GM10266 (cell line): ENCODE measurements around the gene RNF151.

Experiments used
- DNase-seq: peaks from one replicate; pipeline ENCODE4 v3.0.0; 2012; ENCODE audit errors: extremely low spot score
- TF ChIP-seq, protein P1 (sequence below): IDR thresholded peaks from 2 replicates; pipeline ENCODE4 v1.5.1; 2012; ENCODE audit warnings: mild to moderate bottlenecking, low read depth; ENCODE audit not compliant: control insufficient read depth, insufficient read depth; ENCODE audit errors: missing control alignments

RNF151 gene

DNA sequence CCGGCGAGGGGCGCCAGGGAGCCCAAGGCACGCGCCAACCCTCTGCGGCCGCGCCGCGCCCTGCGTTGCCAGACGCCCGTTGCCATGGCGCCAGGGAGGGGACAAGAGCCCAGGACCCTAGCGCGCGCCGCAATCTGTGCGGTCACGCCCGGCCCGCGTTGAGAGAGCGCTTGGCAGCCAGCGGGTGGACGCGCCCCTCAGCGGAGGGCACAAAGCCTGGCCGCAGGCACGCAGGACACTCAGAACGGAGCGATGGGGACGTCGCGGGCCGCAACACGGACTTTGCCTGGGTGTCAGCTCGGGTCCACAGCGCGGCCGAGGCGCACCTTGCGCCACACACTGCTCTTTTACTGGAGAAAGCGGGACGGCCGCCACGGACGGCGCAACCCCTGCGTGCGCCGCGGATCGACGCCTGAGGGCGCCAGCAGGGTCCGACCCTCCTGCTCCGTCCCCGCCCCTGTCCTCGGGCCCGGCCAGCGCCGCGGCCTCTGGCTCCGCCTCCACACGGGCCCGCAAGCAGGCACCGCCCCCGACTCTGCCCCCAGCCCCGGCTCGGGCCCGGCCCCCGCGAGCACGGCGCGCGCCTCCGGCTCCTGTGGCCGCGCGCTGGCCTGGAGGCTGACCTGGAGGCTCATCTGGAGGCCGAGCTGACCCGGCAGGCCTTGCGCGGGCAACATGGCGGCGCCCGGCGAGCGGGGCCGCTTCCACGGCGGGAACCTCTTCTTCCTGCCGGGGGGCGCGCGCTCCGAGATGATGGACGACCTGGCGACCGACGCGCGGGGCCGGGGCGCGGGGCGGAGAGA is 17.1 kb downstream of the RNF151 start, which contains the start of gene GFER:
Gene GFER, plus strand, starts transcription at position 650 of the 803 bp plus-strand sequence. Its CDS starts 26 bp downstream, at position 676.
- TF ChIP-seq, protein P1, sequence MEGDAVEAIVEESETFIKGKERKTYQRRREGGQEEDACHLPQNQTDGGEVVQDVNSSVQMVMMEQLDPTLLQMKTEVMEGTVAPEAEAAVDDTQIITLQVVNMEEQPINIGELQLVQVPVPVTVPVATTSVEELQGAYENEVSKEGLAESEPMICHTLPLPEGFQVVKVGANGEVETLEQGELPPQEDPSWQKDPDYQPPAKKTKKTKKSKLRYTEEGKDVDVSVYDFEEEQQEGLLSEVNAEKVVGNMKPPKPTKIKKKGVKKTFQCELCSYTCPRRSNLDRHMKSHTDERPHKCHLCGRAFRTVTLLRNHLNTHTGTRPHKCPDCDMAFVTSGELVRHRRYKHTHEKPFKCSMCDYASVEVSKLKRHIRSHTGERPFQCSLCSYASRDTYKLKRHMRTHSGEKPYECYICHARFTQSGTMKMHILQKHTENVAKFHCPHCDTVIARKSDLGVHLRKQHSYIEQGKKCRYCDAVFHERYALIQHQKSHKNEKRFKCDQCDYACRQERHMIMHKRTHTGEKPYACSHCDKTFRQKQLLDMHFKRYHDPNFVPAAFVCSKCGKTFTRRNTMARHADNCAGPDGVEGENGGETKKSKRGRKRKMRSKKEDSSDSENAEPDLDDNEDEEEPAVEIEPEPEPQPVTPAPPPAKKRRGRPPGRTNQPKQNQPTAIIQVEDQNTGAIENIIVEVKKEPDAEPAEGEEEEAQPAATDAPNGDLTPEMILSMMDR = peak; percentile 84
- DNase-seq = peak; percentile 99

DNA sequence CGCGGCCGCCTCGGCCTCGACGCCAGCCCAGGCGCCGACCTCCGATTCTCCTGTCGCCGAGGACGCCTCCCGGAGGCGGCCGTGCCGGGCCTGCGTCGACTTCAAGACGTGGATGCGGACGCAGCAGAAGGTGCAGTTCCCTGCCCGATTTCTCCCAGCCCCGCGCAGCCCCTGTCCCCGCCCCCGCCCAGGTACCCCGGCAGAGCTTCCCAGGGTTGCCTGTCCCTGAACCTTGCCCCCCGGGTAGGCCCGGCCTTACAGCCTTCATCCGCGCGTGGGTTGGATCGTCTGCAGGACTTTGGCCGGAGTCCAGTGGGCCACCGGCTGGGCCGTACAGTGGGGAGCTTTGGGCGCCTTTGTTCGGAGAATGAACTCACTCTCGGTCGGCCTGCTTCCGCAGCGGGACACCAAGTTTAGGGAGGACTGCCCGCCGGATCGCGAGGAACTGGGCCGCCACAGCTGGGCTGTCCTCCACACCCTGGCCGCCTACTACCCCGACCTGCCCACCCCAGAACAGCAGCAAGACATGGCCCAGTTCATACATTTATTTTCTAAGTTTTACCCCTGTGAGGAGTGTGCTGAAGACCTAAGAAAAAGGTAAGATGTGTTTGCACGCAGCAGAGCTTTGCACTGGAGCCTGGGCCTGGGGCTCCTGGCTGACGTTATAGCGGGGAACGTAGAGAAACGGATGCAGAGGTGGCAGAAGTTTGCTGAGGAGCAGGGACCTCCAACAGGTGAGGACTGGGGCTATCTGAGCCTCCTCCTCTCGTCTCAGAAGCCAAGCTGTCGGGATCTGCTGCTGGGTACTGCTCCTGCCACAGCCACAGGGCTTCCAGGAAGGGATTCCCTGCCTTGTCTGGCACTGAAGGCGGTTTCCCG is 17.9 kb downstream of the RNF151 start:
- TF ChIP-seq, protein P1 = no peak
- DNase-seq = no peak

DNA sequence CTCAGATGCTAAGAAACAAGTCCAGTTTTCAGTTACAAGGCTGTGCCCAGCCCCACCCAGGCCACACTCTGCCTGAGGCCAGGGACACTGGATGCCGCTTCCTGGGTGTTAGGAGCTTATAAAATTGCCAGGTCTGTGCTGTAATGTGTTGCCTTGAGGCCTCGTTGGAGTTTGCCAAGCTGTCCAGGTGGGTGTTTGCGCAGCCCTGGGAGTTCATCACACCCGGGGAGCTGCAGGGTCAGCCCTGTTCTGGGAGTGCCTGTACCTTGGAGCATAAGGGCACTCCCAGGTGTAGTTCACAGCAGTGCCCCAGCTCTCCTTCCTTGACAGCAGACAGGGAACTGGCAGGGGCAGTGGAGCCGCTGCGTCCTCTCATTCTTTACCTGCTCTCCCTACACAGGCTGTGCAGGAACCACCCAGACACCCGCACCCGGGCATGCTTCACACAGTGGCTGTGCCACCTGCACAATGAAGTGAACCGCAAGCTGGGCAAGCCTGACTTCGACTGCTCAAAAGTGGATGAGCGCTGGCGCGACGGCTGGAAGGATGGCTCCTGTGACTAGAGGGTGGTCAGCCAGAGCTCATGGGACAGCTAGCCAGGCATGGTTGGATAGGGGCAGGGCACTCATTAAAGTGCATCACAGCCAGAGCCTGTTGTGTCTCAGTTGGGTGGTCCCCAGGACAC is 19.0 kb downstream of the RNF151 start:
- DNase-seq = no peak

DNA sequence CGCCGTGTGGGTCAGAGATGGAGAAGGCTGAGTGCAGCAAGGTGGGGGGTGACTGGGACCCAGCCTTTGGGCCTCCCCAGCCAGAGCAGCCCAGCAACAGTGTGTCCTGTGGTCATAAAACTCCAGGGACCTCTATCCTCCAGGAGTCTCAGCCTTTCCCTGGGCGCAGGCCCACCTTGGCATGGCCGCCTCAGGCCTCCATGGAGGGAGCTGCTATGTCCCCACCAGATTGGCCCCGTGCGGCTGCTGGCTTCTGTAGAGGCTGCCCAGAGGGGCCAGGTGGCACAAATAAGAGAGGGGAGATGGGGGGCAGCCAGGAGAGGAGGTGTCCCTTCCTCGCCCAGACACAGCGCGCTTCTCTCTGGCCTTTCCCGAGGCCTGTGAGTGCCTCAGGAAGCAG is 20.5 kb downstream of the RNF151 start:
- DNase-seq = no peak
- TF ChIP-seq, protein P1 = no peak

More for the DNA sequence above, 19.0 kb downstream of the RNF151 start:
- TF ChIP-seq, protein P1 = no peak

DNA sequence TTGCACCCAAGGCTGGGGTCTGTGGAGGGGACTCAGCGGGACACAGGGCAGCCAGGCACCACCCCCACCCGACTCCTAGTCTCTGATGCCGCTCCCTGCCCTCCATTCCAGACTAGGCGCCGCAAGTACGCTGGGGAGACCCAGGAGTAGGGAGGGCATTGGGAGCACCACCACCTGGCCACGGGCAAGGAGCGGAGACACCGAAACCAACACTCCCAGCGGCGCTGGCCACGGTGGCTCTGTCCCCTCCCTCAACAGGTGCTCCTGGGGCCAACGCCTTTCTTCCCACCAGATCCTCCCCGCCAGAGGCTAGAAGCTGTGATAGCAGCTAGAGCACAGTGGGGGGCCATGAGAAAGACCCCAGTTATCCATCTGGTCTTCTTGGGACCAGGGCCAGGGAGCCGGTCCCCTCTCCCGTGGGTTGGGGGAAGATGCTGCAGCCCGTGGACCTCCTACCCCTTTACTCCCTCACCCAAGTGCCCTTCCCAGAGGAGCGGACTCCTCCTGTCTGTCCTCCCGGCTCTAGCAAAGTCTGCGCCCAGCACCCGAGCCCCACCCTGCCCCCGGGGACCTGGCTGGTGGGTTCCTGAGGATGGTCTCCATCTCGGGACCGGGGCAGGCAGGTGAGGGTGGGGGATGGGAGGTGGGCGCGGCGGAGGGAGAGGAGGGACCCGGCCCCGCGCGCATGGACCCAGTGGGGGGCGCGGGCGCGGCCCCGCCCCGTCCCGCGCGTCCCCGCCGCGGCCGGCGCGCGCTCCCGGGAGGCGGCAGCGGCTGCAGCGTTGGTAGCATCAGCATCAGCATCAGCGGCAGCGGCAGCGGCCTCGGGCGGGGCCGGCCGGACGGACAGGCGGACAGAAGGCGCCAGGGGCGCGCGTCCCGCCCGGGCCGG is 22.8 kb downstream of the RNF151 start, which contains the start of gene SYNGR3:
Gene SYNGR3, plus strand, starts transcription at position 762 of the 892 bp plus-strand sequence. CDS start 133 bp downstream, outside the sequence.
- DNase-seq = peak; percentile 68
- TF ChIP-seq, protein P1 = no peak

DNA sequence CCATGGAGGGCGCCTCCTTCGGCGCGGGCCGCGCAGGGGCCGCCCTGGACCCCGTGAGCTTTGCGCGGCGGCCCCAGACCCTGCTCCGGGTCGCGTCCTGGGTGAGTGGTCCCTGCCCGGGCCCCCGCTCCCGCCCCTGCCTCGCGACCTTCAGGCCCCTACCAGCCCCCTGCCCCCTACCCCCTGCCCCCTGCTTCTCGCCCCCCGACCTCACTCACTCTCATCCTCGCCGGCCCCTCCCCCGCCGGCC is 23.4 kb downstream of the RNF151 start:
- TF ChIP-seq, protein P1 = no peak
- DNase-seq = no peak
